ENCODE data around the gene MKX. TPM values are rescaled to one million over a fixed set of nuclear protein-coding genes. Genes with fewer than 3 reads are reported as not detected.

Gene MKX
- total RNA-seq, 2 donors from 2014 or later: 10.1 to 10.5 TPM

GRCh38 chr10:27783660-27784059 lies 38.0 kb upstream of the MKX start:
- intact Hi-C loops (cut with DNase I): no loop called here
- no peaks in the 10 kb centered on the region for H3K4me1 ChIP-seq (replicated peaks)
- no peaks in the 10 kb centered on the region for H3K9me3 ChIP-seq
- no peaks in the 10 kb centered on the region for H3K36me3 ChIP-seq
- TF ChIP-seq, protein P1, sequence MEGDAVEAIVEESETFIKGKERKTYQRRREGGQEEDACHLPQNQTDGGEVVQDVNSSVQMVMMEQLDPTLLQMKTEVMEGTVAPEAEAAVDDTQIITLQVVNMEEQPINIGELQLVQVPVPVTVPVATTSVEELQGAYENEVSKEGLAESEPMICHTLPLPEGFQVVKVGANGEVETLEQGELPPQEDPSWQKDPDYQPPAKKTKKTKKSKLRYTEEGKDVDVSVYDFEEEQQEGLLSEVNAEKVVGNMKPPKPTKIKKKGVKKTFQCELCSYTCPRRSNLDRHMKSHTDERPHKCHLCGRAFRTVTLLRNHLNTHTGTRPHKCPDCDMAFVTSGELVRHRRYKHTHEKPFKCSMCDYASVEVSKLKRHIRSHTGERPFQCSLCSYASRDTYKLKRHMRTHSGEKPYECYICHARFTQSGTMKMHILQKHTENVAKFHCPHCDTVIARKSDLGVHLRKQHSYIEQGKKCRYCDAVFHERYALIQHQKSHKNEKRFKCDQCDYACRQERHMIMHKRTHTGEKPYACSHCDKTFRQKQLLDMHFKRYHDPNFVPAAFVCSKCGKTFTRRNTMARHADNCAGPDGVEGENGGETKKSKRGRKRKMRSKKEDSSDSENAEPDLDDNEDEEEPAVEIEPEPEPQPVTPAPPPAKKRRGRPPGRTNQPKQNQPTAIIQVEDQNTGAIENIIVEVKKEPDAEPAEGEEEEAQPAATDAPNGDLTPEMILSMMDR (IDR thresholded peaks at IDR 0.05): no peak
- TF ChIP-seq POLR2A (IDR thresholded peaks at IDR 0.05) (no peak), POLR2AphosphoS5 (IDR thresholded peaks at IDR 0.05) (no peak)
- no peak for DNase-seq (ENCODE audit: low spot score)
- no peak overlapping the region for H3K27ac ChIP-seq
- H3K27me3 ChIP-seq (replicated peaks; ENCODE audit: insufficient read depth): no peaks in the 10 kb centered on the region
- 13% methylated on average over 1 of the region's 1 CpG for WGBS
- no peak overlapping the region for H3K4me3 ChIP-seq

DNA sequence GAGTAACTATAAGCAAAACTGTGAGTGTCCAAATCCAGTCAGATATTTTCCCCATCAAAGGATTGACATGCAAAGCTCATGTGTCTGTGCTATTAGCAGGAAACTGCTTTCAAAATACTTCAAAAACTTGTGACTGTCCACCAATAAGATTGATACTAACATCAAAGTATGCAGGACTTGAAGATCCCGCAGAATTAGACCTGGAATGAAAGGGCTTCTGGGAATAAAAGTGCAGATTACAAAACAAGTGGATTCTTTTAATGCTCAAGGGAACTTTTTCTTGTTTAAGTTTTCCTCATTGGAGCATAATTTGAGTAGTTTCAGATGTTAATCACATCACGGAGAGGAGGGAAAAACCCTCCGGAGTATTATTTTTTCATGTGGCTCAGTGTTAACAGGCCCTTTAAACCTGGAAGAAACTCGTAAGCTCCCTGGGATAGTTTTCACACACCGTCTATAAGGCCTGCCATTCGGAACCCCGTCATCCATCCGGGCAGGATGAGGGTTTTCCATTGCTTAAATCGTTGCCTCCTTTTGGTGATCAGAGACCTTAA lies 33.9 kb upstream of the MKX start:
- no peak for DNase-seq (ENCODE audit: low spot score)

DNA sequence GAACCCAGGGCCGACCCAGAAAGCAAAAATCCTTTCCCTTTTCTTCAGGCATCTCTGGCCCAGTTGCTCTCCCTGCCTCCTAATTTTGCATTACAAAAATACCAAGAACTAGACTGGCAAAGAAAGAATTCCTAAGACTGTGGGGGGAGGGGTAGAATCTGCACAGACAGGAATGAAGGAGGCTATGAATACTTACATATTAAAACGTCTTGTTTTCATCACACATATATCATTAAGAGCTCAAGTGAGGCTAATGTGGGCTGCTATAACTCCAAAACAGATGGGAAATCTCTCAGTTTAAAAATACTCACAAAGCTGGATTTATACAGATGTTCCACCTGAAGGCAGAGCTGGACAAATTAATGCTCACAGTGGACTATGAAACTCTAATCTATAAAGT lies 29.2 kb upstream of the MKX start:
- no peak for DNase-seq (ENCODE audit: low spot score)
- Histone ChIP-seq H3K4me1 (replicated peaks) (no peaks in the 10 kb centered on the region), H3K36me3 (no peaks in the 10 kb centered on the region), H3K4me3 (no peak overlapping the region), H3K9me3 (no peaks in the 10 kb centered on the region), H3K27me3 (replicated peaks; ENCODE audit: insufficient read depth) (no peaks in the 10 kb centered on the region), H3K27ac (no peak overlapping the region)
- 25% methylated on average over 2 of the region's 2 CpGs for WGBS
- intact Hi-C loops (cut with DNase I): no loop called here
- TF ChIP-seq POLR2A (IDR thresholded peaks at IDR 0.05): no peak

More for the DNA sequence above, 33.9 kb upstream of the MKX start:
- Histone ChIP-seq H3K4me3 (no peak overlapping the region), H3K27me3 (replicated peaks; ENCODE audit: insufficient read depth) (no peaks in the 10 kb centered on the region), H3K4me1 (replicated peaks) (no peaks in the 10 kb centered on the region), H3K9me3 (no peaks in the 10 kb centered on the region), H3K27ac (no peak overlapping the region), H3K36me3 (no peaks in the 10 kb centered on the region)
- TF ChIP-seq, protein P1 (IDR thresholded peaks at IDR 0.05): no peak
- no peak for TF ChIP-seq POLR2AphosphoS5 (IDR thresholded peaks at IDR 0.05)
- TF ChIP-seq POLR2A (IDR thresholded peaks at IDR 0.05): no peak
- 67% methylated on average over 9 of the region's 9 CpGs for WGBS
- intact Hi-C loops (cut with DNase I): no loop called here

GRCh38 chr10:27771231-27771630 lies 25.6 kb upstream of the MKX start:
- H3K27me3 ChIP-seq (replicated peaks; ENCODE audit: insufficient read depth): no peaks in the 10 kb centered on the region
- no peak overlapping the region for H3K27ac ChIP-seq
- H3K9me3 ChIP-seq: no peaks in the 10 kb centered on the region
- WGBS: 68% methylated on average over 4 of the region's 4 CpGs
- no peak for DNase-seq (ENCODE audit: low spot score)
- H3K4me3 ChIP-seq: no peak overlapping the region
- intact Hi-C loops (cut with DNase I): no loop called here
- no peaks in the 10 kb centered on the region for H3K4me1 ChIP-seq (replicated peaks)
- no peaks in the 10 kb centered on the region for H3K36me3 ChIP-seq
- TF ChIP-seq, protein P1 (IDR thresholded peaks at IDR 0.05): no peak
- no peak for TF ChIP-seq POLR2AphosphoS5 (IDR thresholded peaks at IDR 0.05)
- TF ChIP-seq POLR2A (IDR thresholded peaks at IDR 0.05): no peak

DNA sequence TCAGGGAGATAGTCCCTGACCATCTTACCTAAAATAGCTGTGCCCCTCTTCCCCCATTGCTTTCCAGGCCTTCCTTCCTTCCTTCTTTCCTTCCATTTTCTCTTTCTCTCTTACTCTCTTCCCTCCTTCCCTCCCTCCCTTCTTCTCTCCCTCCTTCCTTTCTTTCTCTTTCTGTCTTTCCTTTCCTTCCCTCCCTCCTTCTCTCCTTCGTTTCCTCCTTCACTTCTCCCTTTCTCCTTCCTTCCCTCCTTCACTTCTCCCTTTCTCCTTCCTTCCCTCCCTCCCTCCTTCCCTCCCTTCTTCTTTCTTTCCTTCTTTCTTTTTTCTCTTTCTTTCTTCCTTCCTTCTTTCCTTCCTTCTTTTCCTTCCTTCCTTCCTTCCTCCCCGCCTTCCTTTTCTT lies 24.6 kb upstream of the MKX start:
- DNase-seq (ENCODE audit: low spot score): no peak
- Histone ChIP-seq H3K4me1 (replicated peaks) (no peaks in the 10 kb centered on the region), H3K27me3 (replicated peaks; ENCODE audit: insufficient read depth) (no peaks in the 10 kb centered on the region), H3K9me3 (no peaks in the 10 kb centered on the region), H3K27ac (no peak overlapping the region), H3K36me3 (no peaks in the 10 kb centered on the region), H3K4me3 (no peak overlapping the region)
- TF ChIP-seq POLR2A (IDR thresholded peaks at IDR 0.05) (no peak), POLR2AphosphoS5 (IDR thresholded peaks at IDR 0.05) (no peak)
- TF ChIP-seq, protein P1 (IDR thresholded peaks at IDR 0.05): no peak
- intact Hi-C loops (cut with DNase I): no loop called here
- WGBS: 96% methylated on average over 2 of the region's 2 CpGs
